Neural cell (in vitro differentiated cells): Measurements from ENCODE around the gene SACM1L. TPM values are rescaled to one million over a fixed set of nuclear protein-coding genes. Genes with fewer than 3 reads are reported as not detected.

Experiments used
- H2AFZ ChIP-seq: fragments of 200-600, 300-800 bp; sonication (generic), shearing (Covaris generic); 2 replicates; pipeline ENCODE4 v1.6.0; 2014; ENCODE audit warnings: low read depth, mild to moderate bottlenecking, antibody characterized with exemption, low read length, moderate library complexity
- H3F3A ChIP-seq: fragments of 200-600 bp; shearing (Covaris generic); 2 replicates; pipeline ENCODE4 v1.6.1; 2016; ENCODE audit warnings: mild to moderate bottlenecking, moderate library complexity, mixed read lengths, antibody characterized with exemption, low read length; ENCODE audit not compliant: insufficient read depth, poor library complexity, severe bottlenecking
- H3K27ac ChIP-seq: fragments of 200-600, 300-800 bp; sonication (generic), shearing (Covaris generic); 2 replicates; pipeline ENCODE4 v1.5.1; 2014; ENCODE audit warnings: mild to moderate bottlenecking, low read length, moderate library complexity
- H3K27me3 ChIP-seq: fragments of 300-800, 200-600 bp; sonication (generic), shearing (Covaris generic); 2 replicates; pipeline ENCODE4 v1.6.0; 2014; ENCODE audit warnings: mild to moderate bottlenecking, low read depth, low read length, moderate library complexity; ENCODE audit not compliant: insufficient read depth
- H3K36me3 ChIP-seq: fragments of 300-800, 200-600 bp; sonication (generic), shearing (Covaris generic); 2 replicates; pipeline ENCODE4 v1.5.1; 2014; ENCODE audit warnings: mild to moderate bottlenecking, antibody characterized with exemption, low read length, moderate library complexity; ENCODE audit not compliant: insufficient read depth
- H3K4me2 ChIP-seq: fragments of 300-800, 200-600 bp; sonication (generic), shearing (Covaris generic); 2 replicates; pipeline ENCODE4 v1.6.0; 2014; ENCODE audit warnings: mild to moderate bottlenecking, low read length
- H3K4me3 ChIP-seq: fragments of 300-800, 200-600 bp; sonication (generic), shearing (Covaris generic); 2 replicates; pipeline ENCODE4 v1.5.1; 2014; ENCODE audit warnings: mild to moderate bottlenecking, low read length, moderate library complexity
- H3K79me2 ChIP-seq: fragments of 200-600 bp; shearing (Covaris generic); replicated peaks from 2 replicates; pipeline ENCODE4 v1.6.0; 2014; ENCODE audit warnings: mild to moderate bottlenecking, low read length, moderate library complexity; ENCODE audit not compliant: insufficient read depth
- H3K9ac ChIP-seq: fragments of 300-800, 200-600 bp; sonication (generic), shearing (Covaris generic); 2 replicates; pipeline ENCODE4 v1.6.1; 2016; ENCODE audit warnings: mild to moderate bottlenecking, low read length, mixed read lengths
- H3K9me2 ChIP-seq: fragments of 200-600 bp; shearing (Covaris generic); 2 replicates; pipeline ENCODE4 v1.6.1; 2016; ENCODE audit warnings: mild to moderate bottlenecking, low read length, mixed read lengths; ENCODE audit not compliant: insufficient read depth
- H3K9me3 ChIP-seq: fragments of 200-600, 300-800 bp; sonication (generic), shearing (Covaris generic); 2 replicates; pipeline ENCODE4 v1.6.1; 2016; ENCODE audit warnings: mild to moderate bottlenecking, mixed run types, low read length, moderate library complexity, mixed read lengths
- H4K20me1 ChIP-seq: fragments of 200-600 bp; shearing (Covaris generic); 2 replicates; pipeline ENCODE4 v1.6.1; 2016; ENCODE audit warnings: mild to moderate bottlenecking, mixed run types; ENCODE audit not compliant: insufficient read depth
- EP300 ChIP-seq: fragments of 450-650 bp; conservative IDR thresholded peaks from 2 replicates; pipeline ENCODE4 v1.6.1; 2014; ENCODE audit warnings: antibody characterized with exemption, mild to moderate bottlenecking, moderate library complexity; ENCODE audit not compliant: poor library complexity, severe bottlenecking
- EZH2 ChIP-seq: fragments of 200-600, 300-800 bp; shearing (Covaris generic), sonication (generic); IDR thresholded peaks from 2 replicates; pipeline ENCODE4 v1.6.1; 2014; ENCODE audit warnings: antibody characterized with exemption, low read length, borderline replicate concordance, mild to moderate bottlenecking; ENCODE audit not compliant: insufficient read depth, poor library complexity, severe bottlenecking
- MXI1 ChIP-seq: fragments of 450-650 bp; conservative IDR thresholded peaks from 2 replicates; pipeline ENCODE4 v1.6.1; 2014; ENCODE audit warnings: antibody characterized with exemption, mild to moderate bottlenecking; ENCODE audit not compliant: poor library complexity, severe bottlenecking
- POLR2AphosphoS5 ChIP-seq: IDR thresholded peaks from 2 replicates; pipeline ENCODE4 v1.6.1; 2012
- RAD21 ChIP-seq: fragments of 450-650 bp; conservative IDR thresholded peaks from 2 replicates; pipeline ENCODE4 v1.6.1; 2014; ENCODE audit warnings: antibody characterized with exemption, mild to moderate bottlenecking, moderate library complexity
- SMC3 ChIP-seq: fragments of 450-650 bp; conservative IDR thresholded peaks from 2 replicates; pipeline ENCODE4 v1.6.1; 2014; ENCODE audit warnings: antibody characterized with exemption, mild to moderate bottlenecking, moderate library complexity; ENCODE audit not compliant: poor library complexity
- TAF1 ChIP-seq: IDR thresholded peaks from 2 replicates; pipeline ENCODE4 v1.6.1; 2012; ENCODE audit warnings: low read depth
- polyA plus RNA-seq: library from polyadenylated mRNA; depleted of rRNA; stranded (reverse); fragments of >200 nt; gene quantifications from 2 replicates; pipeline ENCODE4 v1.2.3, GENCODE V29; 2014
- TF ChIP-seq, protein P1 (sequence below): fragments of 450-650 bp; IDR thresholded peaks from 2 replicates; pipeline ENCODE4 v1.5.1; 2014; ENCODE audit warnings: antibody characterized with exemption, mild to moderate bottlenecking, moderate library complexity; ENCODE audit not compliant: poor library complexity, severe bottlenecking
- TF ChIP-seq, protein P2 (sequence below): IDR thresholded peaks from 2 replicates; pipeline ENCODE4 v1.6.1; 2012; ENCODE audit warnings: borderline replicate concordance

SACM1L gene
- polyA plus RNA-seq, 1 donor from 2014 or later = 66.2 TPM

DNA sequence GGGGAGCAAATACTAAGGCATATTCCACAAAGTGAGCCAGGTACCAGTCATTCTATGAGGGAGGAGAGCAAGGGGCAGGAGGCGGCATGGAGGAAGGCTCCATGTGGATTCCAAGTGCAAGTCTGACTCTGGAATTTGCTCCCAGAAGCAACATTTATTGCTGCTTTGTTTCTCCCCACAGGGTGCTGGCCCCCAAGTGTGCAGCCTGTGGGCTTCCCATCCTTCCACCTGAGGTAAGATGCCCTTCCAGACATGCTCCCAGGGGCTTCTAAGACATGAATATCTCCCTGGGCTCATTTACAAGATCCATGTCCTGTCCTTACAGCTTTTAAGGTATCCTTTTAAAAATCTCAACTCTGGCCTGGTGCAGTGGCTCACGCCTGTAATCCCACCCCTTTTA is 15.9 kb upstream of the SACM1L start:
- Histone ChIP-seq H3K4me3 (no peak overlapping the region), H3K79me2 (no peaks in the 10 kb centered on the region), H3F3A (no peaks in the 10 kb centered on the region), H3K4me2 (no peak overlapping the region), H3K9me3 (no peaks in the 10 kb centered on the region), H2AFZ (no peak overlapping the region), H3K9me2 (no peaks in the 10 kb centered on the region), H3K27ac (no peak overlapping the region), H3K9ac (no peak overlapping the region), H3K27me3 (no peaks in the 10 kb centered on the region), H3K36me3 (no peaks in the 10 kb centered on the region), H4K20me1 (no peaks in the 10 kb centered on the region)
- TF ChIP-seq TAF1 (no peak), EZH2 (no peak), EP300 (no peak), RAD21 (no peak), POLR2AphosphoS5 (no peak)
- TF ChIP-seq, protein P1, sequence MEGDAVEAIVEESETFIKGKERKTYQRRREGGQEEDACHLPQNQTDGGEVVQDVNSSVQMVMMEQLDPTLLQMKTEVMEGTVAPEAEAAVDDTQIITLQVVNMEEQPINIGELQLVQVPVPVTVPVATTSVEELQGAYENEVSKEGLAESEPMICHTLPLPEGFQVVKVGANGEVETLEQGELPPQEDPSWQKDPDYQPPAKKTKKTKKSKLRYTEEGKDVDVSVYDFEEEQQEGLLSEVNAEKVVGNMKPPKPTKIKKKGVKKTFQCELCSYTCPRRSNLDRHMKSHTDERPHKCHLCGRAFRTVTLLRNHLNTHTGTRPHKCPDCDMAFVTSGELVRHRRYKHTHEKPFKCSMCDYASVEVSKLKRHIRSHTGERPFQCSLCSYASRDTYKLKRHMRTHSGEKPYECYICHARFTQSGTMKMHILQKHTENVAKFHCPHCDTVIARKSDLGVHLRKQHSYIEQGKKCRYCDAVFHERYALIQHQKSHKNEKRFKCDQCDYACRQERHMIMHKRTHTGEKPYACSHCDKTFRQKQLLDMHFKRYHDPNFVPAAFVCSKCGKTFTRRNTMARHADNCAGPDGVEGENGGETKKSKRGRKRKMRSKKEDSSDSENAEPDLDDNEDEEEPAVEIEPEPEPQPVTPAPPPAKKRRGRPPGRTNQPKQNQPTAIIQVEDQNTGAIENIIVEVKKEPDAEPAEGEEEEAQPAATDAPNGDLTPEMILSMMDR = no peak

DNA sequence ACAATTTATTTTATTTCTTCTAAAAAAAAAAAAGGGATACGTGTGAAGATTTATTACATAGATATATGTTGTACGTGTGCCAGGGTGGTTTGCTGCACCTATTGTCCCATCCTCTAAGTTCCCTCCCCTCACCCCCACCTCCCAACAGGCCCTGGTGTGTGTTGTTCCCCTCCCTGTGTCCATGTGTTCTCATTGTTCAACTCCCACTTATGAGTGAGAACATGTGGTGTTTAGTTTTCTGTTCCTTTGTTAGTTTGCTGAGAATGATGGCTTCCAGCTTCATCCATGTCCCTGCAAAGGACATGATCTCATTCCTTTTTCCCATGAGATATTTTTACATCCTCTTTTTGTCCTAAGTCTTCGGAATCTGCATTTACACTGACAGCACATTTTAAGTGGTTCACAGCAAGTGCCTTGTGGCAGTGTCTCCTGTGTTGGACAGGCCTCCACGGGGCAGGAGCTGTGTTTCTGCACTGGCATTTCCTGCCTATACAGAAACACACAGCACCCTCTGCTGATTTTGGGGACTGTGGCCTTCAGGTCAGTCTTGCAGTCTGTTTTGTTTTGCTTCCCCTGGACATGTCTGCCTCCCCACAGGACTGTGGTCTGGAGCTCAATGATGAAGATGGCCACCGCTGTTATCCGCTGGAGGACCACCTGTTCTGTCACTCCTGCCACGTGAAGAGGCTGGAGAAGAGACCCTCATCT is 12.7 kb upstream of the SACM1L start:
- no peaks in the 10 kb centered on the region for H3K9me3 ChIP-seq
- H2AFZ ChIP-seq = no peak overlapping the region
- no peaks in the 10 kb centered on the region for H3K27me3 ChIP-seq
- no peaks in the 10 kb centered on the region for H4K20me1 ChIP-seq
- H3K9me2 ChIP-seq = no peaks in the 10 kb centered on the region
- H3K4me2 ChIP-seq = no peak overlapping the region
- no peak overlapping the region for H3K9ac ChIP-seq
- TF ChIP-seq RAD21 (no peak), EP300 (no peak), MXI1 (no peak), POLR2AphosphoS5 (no peak), SMC3 (no peak), EZH2 (no peak), TAF1 (no peak)
- TF ChIP-seq, protein P1 = no peak
- TF ChIP-seq, protein P2, sequence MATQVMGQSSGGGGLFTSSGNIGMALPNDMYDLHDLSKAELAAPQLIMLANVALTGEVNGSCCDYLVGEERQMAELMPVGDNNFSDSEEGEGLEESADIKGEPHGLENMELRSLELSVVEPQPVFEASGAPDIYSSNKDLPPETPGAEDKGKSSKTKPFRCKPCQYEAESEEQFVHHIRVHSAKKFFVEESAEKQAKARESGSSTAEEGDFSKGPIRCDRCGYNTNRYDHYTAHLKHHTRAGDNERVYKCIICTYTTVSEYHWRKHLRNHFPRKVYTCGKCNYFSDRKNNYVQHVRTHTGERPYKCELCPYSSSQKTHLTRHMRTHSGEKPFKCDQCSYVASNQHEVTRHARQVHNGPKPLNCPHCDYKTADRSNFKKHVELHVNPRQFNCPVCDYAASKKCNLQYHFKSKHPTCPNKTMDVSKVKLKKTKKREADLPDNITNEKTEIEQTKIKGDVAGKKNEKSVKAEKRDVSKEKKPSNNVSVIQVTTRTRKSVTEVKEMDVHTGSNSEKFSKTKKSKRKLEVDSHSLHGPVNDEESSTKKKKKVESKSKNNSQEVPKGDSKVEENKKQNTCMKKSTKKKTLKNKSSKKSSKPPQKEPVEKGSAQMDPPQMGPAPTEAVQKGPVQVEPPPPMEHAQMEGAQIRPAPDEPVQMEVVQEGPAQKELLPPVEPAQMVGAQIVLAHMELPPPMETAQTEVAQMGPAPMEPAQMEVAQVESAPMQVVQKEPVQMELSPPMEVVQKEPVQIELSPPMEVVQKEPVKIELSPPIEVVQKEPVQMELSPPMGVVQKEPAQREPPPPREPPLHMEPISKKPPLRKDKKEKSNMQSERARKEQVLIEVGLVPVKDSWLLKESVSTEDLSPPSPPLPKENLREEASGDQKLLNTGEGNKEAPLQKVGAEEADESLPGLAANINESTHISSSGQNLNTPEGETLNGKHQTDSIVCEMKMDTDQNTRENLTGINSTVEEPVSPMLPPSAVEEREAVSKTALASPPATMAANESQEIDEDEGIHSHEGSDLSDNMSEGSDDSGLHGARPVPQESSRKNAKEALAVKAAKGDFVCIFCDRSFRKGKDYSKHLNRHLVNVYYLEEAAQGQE = no peak
- no peaks in the 10 kb centered on the region for H3K36me3 ChIP-seq
- H3F3A ChIP-seq = no peaks in the 10 kb centered on the region
- H3K4me3 ChIP-seq = no peak overlapping the region
- no peaks in the 10 kb centered on the region for H3K79me2 ChIP-seq
- no peak overlapping the region for H3K27ac ChIP-seq
